GM12878 (cell line): Measurements from ENCODE around the gene GLYAT. TPM values are rescaled to one million over a fixed set of nuclear protein-coding genes. Genes with fewer than 3 reads are reported as not detected.

Experiments
- ATAC-seq: fragments of 200-7000 bp; cut with Tn5 transposase; 3 replicates; pipeline ENCODE4 v1.9.1; 2020; ENCODE audit warnings: mild to moderate bottlenecking, moderate library complexity
- BruUV-seq: library from RNA; stranded (reverse); fragments of 400-500 nt; replicated peaks from 2 replicates; lab custom pipeline; 2021; lab: Mats Ljungman, UMichigan
- CTCF ChIA-PET: fragments of 300-600 bp; sonication (Branson Sonifier 250); formaldehyde crosslinking; extraction: SDS; loops from one replicate; lab custom pipeline; 2021; ENCODE audit warnings: inconsistent platforms; lab: Yijun Ruan, JAX
- POLR2A ChIA-PET: fragments of 350-600 bp; formaldehyde crosslinking; extraction: SDS; loops from one replicate; lab custom pipeline; 2021; ENCODE audit warnings: inconsistent platforms; lab: Charles Lee
- RAD21 ChIA-PET: fragments of 300-600 bp; sonication (Branson Sonifier 250); formaldehyde crosslinking; loops from one replicate; lab custom pipeline; 2023; ENCODE audit warnings: antibody characterized with exemption; ENCODE audit not compliant: unreplicated experiment; lab: Charles Lee
- SMC1A ChIA-PET: fragments of 300-600 bp; sonication (Branson Sonifier 250); formaldehyde crosslinking; loops from one replicate; lab custom pipeline; 2023; ENCODE audit not compliant: unreplicated experiment, uncharacterized antibody; lab: Charles Lee
- DNase-seq: peaks from one replicate; pipeline ENCODE4 v3.0.0-alpha.2; 2011; ENCODE audit warnings: low read depth, low spot score
- FAIRE-seq: peaks from 3 replicates; lab custom pipeline; 2011; peaks lifted over from hg19 to GRCh38; lab: Jason Lieb, UNC
- H2AFZ ChIP-seq: 2 replicates; pipeline ENCODE4 v1.6.0; 2011; ENCODE audit warnings: low read depth, low read length, control low read depth; ENCODE audit not compliant: control insufficient read depth
- H3K27ac ChIP-seq: 2 replicates; pipeline ENCODE4 v1.5.1; 2011; ENCODE audit warnings: control low read depth; ENCODE audit not compliant: control insufficient read depth, insufficient read depth
- H3K27me3 ChIP-seq, 2 experiments: replicated peaks in 1 of 2; 2 replicates each; pipeline versions ENCODE4 v1.6.0 to v1.6.1; 2011; ENCODE audit warnings: low read length in 1 of 2; ENCODE audit not compliant: control insufficient read depth in 2 of 2, insufficient read depth in 2 of 2
- H3K36me3 ChIP-seq, 2 experiments: 2 replicates each; pipeline ENCODE4 v1.5.1; 2011; ENCODE audit warnings: low read length in 1 of 2; ENCODE audit not compliant: control insufficient read depth in 2 of 2, insufficient read depth in 2 of 2
- H3K4me1 ChIP-seq: 2 replicates; pipeline ENCODE4 v1.6.1; 2011; ENCODE audit warnings: mild to moderate bottlenecking, low read length, moderate library complexity, mixed read lengths; ENCODE audit not compliant: control insufficient read depth, insufficient read depth
- H3K4me2 ChIP-seq: 2 replicates; pipeline ENCODE4 v1.6.0; 2011; ENCODE audit warnings: control low read depth; ENCODE audit not compliant: control insufficient read depth, insufficient read depth
- H3K4me3 ChIP-seq: fragments of 200-600 bp; sonication (generic); 2 replicates; pipeline ENCODE4 v1.5.1; 2016
- H3K79me2 ChIP-seq: 2 replicates; pipeline ENCODE4 v1.6.0; 2011; ENCODE audit warnings: low read length; ENCODE audit not compliant: control insufficient read depth, insufficient read depth
- H3K9ac ChIP-seq: 2 replicates; pipeline ENCODE4 v1.8.0; 2011; ENCODE audit warnings: low read length, control low read depth, mixed read lengths; ENCODE audit not compliant: control insufficient read depth, insufficient read depth
- H3K9me3 ChIP-seq: replicated peaks from 3 replicates; pipeline ENCODE4 v1.5.1; 2011; ENCODE audit warnings: mild to moderate bottlenecking, low read length; ENCODE audit not compliant: control insufficient read depth, insufficient read depth
- H4K20me1 ChIP-seq: 2 replicates; pipeline ENCODE4 v1.6.0; 2011; ENCODE audit not compliant: control insufficient read depth, insufficient read depth
- ATF3 ChIP-seq: IDR thresholded peaks from 2 replicates; pipeline ENCODE4 v1.6.1; 2011; ENCODE audit warnings: low read depth, mild to moderate bottlenecking, low read length, moderate library complexity, borderline replicate concordance; ENCODE audit errors: extremely low read depth
- CBX5 ChIP-seq: sonication (generic); IDR thresholded peaks from 2 replicates; pipeline ENCODE4 v1.6.1; 2016; ENCODE audit warnings: low read depth, moderate library complexity, mild to moderate bottlenecking, inconsistent platforms
- HDAC2 ChIP-seq: fragments of 200-600 bp; sonication (generic); IDR thresholded peaks from 2 replicates; pipeline ENCODE4 v1.6.1; 2017
- MLLT1 ChIP-seq: fragments of 450-650 bp; IDR thresholded peaks from 2 replicates; pipeline ENCODE4 v1.6.1; 2016; ENCODE audit warnings: mild to moderate bottlenecking
- NR2C2 ChIP-seq: IDR thresholded peaks from 2 replicates; pipeline ENCODE4 v1.6.1; 2011; ENCODE audit warnings: borderline replicate concordance, low read depth; ENCODE audit not compliant: control insufficient read depth, insufficient read length
- POLR2AphosphoS2 ChIP-seq: IDR thresholded peaks from 2 replicates; pipeline ENCODE4 v1.6.1; 2011; ENCODE audit warnings: low read depth, mild to moderate bottlenecking, low read length, improper control_type of control experiment, moderate library complexity
- RCOR1 ChIP-seq: conservative IDR thresholded peaks from 2 replicates; pipeline ENCODE4 v1.6.1; 2012; ENCODE audit warnings: low read depth, low read length, improper control_type of control experiment
- SIX5 ChIP-seq: IDR thresholded peaks from 2 replicates; pipeline ENCODE4 v1.6.1; 2011; ENCODE audit warnings: mild to moderate bottlenecking, low read depth, low read length, moderate library complexity; ENCODE audit not compliant: severe bottlenecking
- SRF ChIP-seq, 2 experiments: IDR thresholded peaks; 2 replicates each; pipeline ENCODE4 v1.6.1; 2011; ENCODE audit warnings: low read depth in 2 of 2, low read length in 2 of 2, mild to moderate bottlenecking in 1 of 2, moderate library complexity in 1 of 2
- YY1 ChIP-seq: IDR thresholded peaks from 2 replicates; pipeline ENCODE4 v1.6.1; 2011; ENCODE audit warnings: low read depth, mild to moderate bottlenecking, low read length
- ZNF384 ChIP-seq: IDR thresholded peaks from 2 replicates; pipeline ENCODE4 v1.6.1; 2012; ENCODE audit warnings: low read depth, mild to moderate bottlenecking, low read length, improper control_type of control experiment, borderline replicate concordance
- WGBS: methylation state at CpG from one replicate; pipeline ENCODE4 v1.1.6; 2016; ENCODE audit warnings: low lambda C conversion rate; ENCODE audit not compliant: insufficient replicate concordance, insufficient coverage; ENCODE audit errors: missing lambda C conversion rate; 5-methylcytosine and 5-hydroxymethylcytosine counted together
- in situ Hi-C: fragments of 300-500 bp; cut with MboI; formaldehyde crosslinking; loops from 9 replicates; pipeline ENCODE4 v1.14.3; 2018; ENCODE audit warnings: mixed read lengths
- intact Hi-C: fragments of 100-400 bp; cut with micrococcal nuclease; formaldehyde crosslinking; loops from one replicate; pipeline ENCODE4 v1.14.2; 2022; ENCODE audit not compliant: unreplicated experiment
- polyA plus RNA-seq, 11 experiments: library from polyadenylated mRNA; depleted of rRNA in 4 of 11; unstranded in 6 of 11; stranded (reverse) in 5 of 11; fragments of >200 nt; fragmentation: Nextera tagmentation in 4 of 11; fragmentation: Illumina TruSeq in 1 of 11; extraction: Ambion mirVana in 4 of 11; extraction: Trizol in 1 of 11; gene quantifications; 1 replicate in 1 of 11; 2 replicates in 10 of 11; pipeline versions ENCODE4 v1.2.1 to v1.2.3, GENCODE V29; 2011 to 2016; ENCODE audit warnings: inconsistent platforms in 2 of 11, missing spikeins in 2 of 11, low read depth in 1 of 11
- total RNA-seq, 4 experiments: library from RNA; depleted of rRNA in 3 of 4; stranded (reverse); fragments of >200 nt in 3 of 4; fragmentation: Illumina TruSeq in 1 of 4; extraction: Trizol in 1 of 4; gene quantifications; 2 replicates each; pipeline versions ENCODE4 v1.2.1 to v1.2.3, GENCODE V29; 2013 to 2021
- TF ChIP-seq, protein P1 (sequence below): fragments of 450-650 bp; IDR thresholded peaks from 2 replicates; pipeline ENCODE4 v1.6.1; 2017; ENCODE audit warnings: mild to moderate bottlenecking, low read depth, inconsistent platforms; ENCODE audit not compliant: poor library complexity, severe bottlenecking

Gene GLYAT
- total and polyA plus RNA-seq, 10 of the 15 experiments (the other 5 are each of a cell fraction or from before 2014, with no cell fraction given), result 0.18 TPM; not detected in 9

DNA sequence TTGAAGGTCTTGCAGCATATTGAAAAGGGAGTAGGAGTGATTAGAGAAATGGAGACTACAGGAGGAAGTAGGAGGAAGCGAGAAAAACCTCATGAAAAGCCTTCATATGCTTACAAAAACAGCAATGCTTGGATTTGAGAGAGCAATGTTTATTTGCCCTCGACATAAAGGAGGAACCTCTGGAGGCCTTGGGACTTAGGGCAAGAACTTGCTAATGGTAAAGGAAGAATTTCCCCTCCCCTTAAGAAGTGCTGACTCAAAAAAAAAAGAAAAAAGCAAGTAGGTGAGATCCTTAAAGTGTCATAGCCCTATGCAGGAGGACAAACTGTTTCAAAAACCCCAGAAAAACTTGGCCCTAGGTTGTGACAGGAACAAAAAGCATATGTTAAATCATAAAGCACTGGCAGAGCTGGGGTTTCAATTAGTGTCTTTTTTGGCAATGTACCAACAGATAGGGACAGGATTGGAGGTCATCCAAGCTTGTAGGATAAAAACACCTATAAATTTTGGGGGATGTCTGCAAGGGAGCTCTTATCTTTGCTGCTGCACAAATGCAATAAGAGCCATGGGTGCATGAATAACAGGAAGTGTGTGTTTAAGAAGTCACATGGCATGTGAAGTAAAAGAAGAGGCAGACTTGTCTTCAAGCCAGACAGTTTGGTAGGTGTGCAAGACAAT, 4.9 kb downstream of the GLYAT start (continued):
- TF ChIP-seq, protein P1, sequence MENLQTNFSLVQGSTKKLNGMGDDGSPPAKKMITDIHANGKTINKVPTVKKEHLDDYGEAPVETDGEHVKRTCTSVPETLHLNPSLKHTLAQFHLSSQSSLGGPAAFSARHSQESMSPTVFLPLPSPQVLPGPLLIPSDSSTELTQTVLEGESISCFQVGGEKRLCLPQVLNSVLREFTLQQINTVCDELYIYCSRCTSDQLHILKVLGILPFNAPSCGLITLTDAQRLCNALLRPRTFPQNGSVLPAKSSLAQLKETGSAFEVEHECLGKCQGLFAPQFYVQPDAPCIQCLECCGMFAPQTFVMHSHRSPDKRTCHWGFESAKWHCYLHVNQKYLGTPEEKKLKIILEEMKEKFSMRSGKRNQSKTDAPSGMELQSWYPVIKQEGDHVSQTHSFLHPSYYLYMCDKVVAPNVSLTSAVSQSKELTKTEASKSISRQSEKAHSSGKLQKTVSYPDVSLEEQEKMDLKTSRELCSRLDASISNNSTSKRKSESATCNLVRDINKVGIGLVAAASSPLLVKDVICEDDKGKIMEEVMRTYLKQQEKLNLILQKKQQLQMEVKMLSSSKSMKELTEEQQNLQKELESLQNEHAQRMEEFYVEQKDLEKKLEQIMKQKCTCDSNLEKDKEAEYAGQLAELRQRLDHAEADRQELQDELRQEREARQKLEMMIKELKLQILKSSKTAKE, result no peak
- TF ChIP-seq CBX5, result no peak
- no peak for TF ChIP-seq SRF (IDR thresholded peaks at IDR 0.05; ENCODE audit: low read depth in 2 of 2, low read length in 2 of 2)
- TF ChIP-seq ATF3, result no peak

DNA sequence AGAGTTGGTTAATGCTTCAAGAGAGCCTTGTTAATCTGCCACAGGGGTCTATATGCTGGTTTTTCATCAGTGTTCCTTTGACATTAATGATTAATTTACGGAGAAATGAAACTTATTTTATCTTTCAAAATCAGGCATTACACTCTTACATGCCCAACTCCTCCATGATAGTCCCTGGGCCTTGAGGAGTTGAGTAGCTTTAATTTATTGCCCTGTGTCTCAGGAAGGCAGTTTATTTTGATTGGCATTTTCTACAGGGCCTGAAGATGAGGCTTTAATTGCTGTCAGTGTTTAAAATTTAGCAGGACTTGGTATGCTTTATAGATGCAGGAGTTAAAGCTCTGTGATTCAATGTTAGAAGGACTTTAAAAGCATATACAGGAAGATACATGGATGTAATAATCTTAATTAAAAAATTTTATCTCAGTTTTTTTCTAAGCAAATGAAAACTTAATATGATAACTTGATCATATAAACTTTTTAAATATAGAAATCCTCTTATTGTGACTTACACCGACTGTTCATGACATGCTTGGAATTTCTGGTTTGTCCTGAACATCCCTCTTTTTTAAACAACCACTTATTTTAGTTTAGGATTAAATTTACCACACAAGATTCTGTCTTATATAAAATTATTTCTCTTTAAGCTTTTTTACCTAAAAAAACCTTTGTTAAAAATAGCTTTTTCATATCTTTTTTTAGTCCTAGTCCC, 12.2 kb downstream of the GLYAT start:
- CTCF ChIA-PET, result interaction anchor here (0.6 to 1.1 kb wide), 3 partner anchors 15 to 382 kb away, joined by 3 to 4 read pairs (median 3); no protein-coding TSS in a partner anchor
- ATAC-seq (no peak), FAIRE-seq (no peak), DNase-seq (no peak)
- Histone ChIP-seq H3K79me2 (no peaks in the 10 kb centered on the region), H3K36me3 (no peaks in the 10 kb centered on the region), H3K27me3 (no peaks in the 10 kb centered on the region), H3K4me3 (no peak overlapping the region), H3K27ac (no peak overlapping the region), H3K9me3 (no peaks in the 10 kb centered on the region), H2AFZ (no peak overlapping the region), H3K4me1 (no peaks in the 10 kb centered on the region), H3K9ac (no peak overlapping the region), H3K4me2 (no peak overlapping the region), H4K20me1 (no peaks in the 10 kb centered on the region)
- in situ Hi-C loops (no loop called here), intact Hi-C loops (no loop called here)
- WGBS, result 0% methylated on average over 2 of the region's 2 CpGs
- POLR2A ChIA-PET, result no interaction called here
- SMC1A ChIA-PET, result no interaction called here
- RAD21 ChIA-PET, result interaction anchor here (0.5 kb wide), 1 partner anchor 439 kb away, joined by 3 read pairs; no protein-coding TSS in a partner anchor
- no TSS peak for BruUV-seq
- TF ChIP-seq NR2C2 (no peak), YY1 (no peak), POLR2AphosphoS2 (no peak), ATF3 (no peak), ZNF384 (no peak), RCOR1 (no peak), MLLT1 (no peak), SIX5 (no peak), HDAC2 (no peak)
